ENCODE results near the gene PCDHA9.
"Not testable (repeated sequence)": the region's sequence is repeated elsewhere in the genome, so short reads cannot be mapped to it uniquely, and the experiment has no call there.

PCDHA9 gene

DNA sequence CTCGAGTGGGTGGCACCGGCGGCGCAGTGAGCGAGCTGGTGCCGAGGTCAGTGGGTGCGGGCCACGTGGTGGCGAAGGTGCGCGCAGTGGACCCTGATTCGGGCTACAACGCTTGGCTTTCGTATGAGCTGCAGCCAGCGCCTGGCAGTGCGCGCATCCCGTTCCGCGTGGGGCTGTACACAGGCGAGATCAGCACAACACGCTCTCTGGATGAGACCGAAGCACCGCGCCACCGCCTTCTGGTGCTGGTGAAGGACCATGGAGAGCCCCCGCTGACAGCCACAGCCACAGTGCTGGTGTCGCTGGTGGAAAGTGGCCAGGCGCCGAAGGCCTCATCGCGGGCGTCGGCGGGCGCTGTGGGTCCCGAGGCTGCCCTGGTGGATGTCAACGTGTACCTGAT, 24.7 kb upstream of the PCDHA9 start:
- TF ChIP-seq POLR2AphosphoS5 (IDR thresholded peaks at IDR 0.05; ENCODE audit: low read depth, low read length) = no peak
- DNase-seq (ENCODE audit: insufficient read length) (no peak), FAIRE-seq (no peak)

DNA sequence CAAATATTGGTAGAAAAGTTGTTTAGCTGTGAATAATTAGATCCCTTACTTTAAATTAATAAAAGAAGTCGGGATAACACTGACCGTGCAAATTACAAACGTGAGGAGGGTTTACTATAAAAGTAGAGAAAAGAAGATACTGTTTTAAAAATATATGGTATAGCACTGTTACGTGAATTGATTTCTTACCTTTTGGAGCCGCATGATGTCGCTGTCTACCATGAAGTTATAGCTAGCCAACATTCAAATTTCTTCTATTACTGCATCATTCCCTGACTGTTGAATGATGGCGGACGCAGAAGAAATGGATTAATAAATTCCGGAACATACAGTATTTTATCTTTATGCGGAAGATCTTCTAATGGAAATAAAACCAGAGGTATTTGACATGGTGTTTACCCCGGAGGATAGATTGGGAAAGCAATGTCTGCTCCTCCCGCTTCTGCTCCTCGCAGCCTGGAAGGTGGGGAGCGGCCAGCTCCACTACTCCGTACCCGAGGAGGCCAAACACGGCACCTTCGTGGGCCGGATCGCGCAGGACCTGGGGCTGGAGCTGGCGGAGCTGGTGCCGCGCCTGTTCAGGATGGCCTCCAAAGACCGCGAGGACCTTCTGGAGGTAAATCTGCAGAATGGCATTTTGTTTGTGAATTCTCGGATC, 20.3 kb upstream of the PCDHA9 start, which contains the start of gene PCDHA6:
Gene PCDHA6 (plus strand): TSS at position 257 of the 658 bp plus-strand sequence. CDS start 132 bp downstream, at position 389.
- DNase-seq (ENCODE audit: insufficient read length) = no peak
- FAIRE-seq = no peak
- TF ChIP-seq POLR2AphosphoS5 (IDR thresholded peaks at IDR 0.05; ENCODE audit: low read depth, low read length) (no peak), POLR2A (IDR thresholded peaks at IDR 0.05; ENCODE audit: low read depth, low read length) (no peak), TAF1 (IDR thresholded peaks at IDR 0.05; ENCODE audit: borderline replicate concordance, low read depth, low read length) (no peak)

DNA sequence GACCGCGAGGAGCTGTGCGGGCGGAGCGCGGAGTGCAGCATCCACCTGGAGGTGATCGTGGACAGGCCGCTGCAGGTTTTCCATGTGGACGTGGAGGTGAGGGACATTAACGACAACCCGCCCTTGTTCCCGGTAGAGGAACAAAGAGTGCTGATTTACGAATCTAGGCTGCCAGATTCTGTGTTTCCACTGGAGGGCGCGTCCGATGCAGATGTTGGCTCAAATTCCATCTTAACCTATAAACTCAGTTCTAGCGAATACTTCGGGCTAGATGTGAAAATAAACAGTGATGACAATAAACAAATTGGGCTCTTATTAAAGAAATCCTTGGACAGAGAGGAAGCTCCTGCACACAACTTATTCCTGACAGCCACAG, 19.8 kb upstream of the PCDHA9 start:
- FAIRE-seq (no peak), DNase-seq (ENCODE audit: insufficient read length) (no peak)
- TF ChIP-seq POLR2A (IDR thresholded peaks at IDR 0.05; ENCODE audit: low read depth, low read length) (no peak), POLR2AphosphoS5 (IDR thresholded peaks at IDR 0.05; ENCODE audit: low read depth, low read length) (no peak), TAF1 (IDR thresholded peaks at IDR 0.05; ENCODE audit: borderline replicate concordance, low read depth, low read length) (no peak)

DNA sequence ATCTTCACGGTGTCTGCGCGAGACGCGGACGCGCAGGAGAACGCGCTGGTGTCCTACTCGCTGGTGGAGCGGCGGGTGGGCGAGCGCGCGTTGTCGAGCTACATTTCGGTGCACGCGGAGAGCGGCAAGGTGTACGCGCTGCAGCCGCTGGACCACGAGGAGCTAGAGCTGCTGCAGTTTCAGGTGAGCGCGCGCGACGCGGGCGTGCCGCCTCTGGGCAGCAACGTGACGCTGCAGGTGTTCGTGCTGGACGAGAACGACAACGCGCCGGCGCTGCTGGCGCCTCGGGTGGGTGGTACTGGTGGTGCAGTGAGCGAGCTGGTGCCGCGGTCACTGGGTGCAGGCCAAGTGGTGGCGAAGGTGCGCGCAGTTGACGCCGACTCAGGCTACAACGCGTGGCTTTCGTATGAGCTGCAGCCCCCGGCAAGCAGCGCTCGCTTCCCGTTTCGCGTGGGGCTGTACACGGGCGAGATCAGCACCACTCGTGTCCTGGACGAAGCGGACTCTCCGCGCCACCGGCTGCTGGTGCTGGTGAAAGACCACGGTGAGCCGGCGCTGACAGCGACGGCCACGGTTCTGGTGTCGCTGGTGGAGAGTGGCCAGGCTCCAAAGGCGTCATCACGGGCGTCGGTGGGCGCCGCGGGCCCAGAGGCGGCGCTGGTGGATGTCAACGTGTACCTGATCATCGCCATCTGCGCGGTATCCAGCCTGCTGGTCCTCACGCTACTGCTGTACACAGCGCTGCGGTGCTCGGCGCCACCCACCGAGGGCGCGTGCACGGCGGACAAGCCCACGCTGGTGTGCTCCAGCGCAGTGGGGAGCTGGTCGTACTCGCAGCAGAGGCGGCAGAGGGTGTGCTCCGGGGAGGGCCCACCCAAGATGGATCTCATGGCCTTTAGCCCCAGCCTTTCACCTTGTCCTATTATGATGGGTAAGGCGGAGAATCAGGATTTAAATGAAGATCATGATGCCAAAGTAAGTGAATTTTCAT, 18.4 kb upstream of the PCDHA9 start:
- FAIRE-seq; DNase-seq (ENCODE audit: insufficient read length): not testable (repeated sequence)

DNA sequence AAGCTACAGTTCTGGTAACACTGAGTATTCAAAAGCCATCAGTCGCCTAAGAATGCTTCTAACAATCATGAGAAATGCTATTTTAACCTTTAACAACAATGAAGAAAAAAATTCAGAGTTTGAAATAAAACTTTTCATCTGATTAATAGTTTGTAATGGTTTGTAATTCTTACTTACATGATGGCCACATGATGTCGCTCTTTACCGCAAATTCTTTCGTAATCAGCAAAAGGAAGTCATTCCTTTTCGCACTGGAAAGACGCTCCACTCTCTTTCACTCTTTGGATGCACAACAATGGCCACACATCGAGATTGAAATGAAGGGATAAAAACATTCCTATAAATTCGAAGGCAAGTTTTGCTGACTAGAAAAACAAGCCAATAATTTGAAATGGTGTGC, 14.2 kb upstream of the PCDHA9 start, which contains the start of gene PCDHA7:
Gene PCDHA7 (plus strand): TSS at position 277 of the 400 bp plus-strand sequence. CDS start 115 bp downstream, at position 392.
- DNase-seq (ENCODE audit: insufficient read length) (no peak), FAIRE-seq (no peak)
- TF ChIP-seq POLR2A (IDR thresholded peaks at IDR 0.05; ENCODE audit: low read depth, low read length) (no peak), TAF1 (IDR thresholded peaks at IDR 0.05; ENCODE audit: borderline replicate concordance, low read depth, low read length) (no peak), POLR2AphosphoS5 (IDR thresholded peaks at IDR 0.05; ENCODE audit: low read depth, low read length) (no peak)

DNA sequence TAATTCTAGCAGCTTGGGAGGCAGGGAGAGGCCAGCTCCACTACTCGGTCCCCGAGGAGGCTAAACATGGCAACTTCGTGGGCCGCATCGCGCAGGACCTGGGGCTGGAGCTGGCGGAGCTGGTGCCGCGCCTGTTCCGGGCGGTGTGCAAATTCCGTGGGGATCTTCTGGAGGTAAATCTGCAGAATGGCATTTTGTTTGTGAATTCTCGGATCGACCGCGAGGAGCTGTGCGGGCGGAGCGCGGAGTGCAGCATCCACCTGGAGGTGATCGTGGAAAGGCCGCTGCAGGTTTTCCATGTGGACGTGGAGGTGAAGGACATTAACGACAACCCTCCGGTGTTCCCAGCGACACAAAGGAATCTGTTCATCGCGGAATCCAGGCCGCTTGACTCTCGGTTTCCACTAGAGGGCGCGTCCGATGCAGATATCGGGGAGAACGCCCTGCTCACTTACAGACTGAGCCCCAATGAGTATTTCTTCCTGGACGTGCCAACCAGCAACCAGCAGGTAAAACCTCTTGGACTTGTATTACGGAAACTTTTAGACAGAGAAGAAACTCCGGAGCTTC, 13.7 kb upstream of the PCDHA9 start:
- FAIRE-seq; DNase-seq (ENCODE audit: insufficient read length): not testable (repeated sequence)

DNA sequence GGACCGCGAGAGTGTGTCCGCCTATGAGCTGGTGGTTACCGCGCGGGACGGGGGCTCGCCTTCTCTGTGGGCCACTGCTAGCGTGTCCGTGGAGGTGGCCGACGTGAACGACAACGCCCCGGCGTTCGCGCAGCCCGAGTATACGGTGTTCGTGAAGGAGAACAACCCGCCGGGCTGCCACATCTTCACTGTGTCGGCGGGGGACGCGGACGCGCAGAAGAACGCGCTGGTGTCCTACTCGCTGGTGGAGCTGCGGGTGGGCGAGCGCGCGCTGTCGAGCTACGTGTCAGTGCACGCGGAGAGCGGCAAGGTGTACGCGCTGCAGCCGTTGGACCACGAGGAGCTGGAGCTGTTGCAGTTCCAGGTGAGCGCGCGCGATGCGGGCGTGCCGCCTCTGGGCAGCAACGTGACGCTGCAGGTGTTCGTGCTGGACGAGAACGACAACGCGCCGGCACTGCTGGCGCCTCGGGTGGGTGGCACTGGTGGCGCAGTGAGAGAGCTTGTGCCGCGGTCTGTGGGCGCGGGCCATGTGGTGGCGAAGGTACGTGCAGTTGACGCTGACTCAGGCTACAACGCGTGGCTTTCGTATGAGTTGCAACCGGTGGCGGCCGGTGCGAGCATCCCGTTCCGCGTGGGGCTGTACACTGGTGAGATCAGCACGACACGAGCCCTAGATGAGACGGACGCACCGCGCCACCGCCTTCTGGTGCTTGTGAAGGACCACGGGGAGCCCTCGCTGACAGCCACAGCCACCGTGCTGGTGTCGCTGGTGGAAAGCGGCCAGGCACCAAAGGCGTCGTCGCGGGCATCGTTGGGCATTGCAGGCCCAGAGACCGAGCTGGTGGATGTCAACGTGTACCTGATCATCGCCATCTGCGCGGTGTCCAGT, 12.3 kb upstream of the PCDHA9 start:
- no peak for TF ChIP-seq TAF1 (IDR thresholded peaks at IDR 0.05; ENCODE audit: borderline replicate concordance, low read depth, low read length)
- no peak for TF ChIP-seq POLR2A (IDR thresholded peaks at IDR 0.05; ENCODE audit: low read depth, low read length)
- no peak for TF ChIP-seq POLR2AphosphoS5 (IDR thresholded peaks at IDR 0.05; ENCODE audit: low read depth, low read length)
- DNase-seq (ENCODE audit: insufficient read length) (no peak), FAIRE-seq (no peak)

DNA sequence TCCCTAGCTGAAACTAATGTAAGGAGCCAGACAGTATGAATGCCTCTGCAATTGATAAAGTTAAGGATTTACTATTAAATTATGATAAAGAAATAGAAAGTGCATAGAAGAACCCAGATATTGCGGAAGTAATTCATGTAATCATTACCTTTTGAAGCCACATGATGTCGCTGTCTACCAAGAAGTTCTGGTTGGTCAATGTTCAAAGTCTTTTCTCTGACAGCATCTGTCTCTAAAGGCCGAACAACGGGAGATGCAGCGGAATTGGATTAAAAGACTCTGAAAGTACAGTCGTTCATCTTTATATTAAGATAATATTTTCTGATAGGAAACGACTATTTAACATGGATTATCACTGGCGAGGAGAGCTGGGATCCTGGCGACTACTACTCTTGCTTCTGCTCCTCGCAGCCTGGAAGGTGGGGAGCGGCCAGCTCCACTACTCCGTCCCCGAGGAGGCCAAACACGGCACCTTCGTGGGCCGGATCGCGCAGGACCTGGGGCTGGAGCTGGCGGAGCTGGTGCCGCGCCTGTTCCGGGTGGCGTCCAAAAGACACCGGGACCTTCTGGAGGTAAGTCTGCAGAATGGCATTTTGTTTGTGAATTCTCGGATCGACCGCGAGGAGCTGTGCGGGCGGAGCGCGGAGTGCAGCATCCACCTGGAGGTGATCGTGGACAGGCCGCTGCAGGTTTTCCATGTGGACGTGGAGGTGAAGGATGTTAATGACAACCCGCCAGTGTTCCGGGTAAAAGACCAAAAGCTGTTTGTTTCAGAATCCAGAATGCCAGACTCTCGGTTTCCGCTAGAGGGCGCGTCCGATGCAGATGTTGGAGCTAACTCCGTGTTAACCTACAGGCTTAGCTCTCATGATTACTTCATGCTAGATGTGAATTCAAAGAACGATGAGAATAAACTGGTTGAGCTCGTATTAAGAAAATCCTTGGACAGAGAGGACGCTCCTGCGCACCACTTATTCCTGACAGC, 6.9 kb upstream of the PCDHA9 start, which contains the start of gene PCDHA8:
Gene PCDHA8 (plus strand): TSS at position 210 of the 985 bp plus-strand sequence. CDS start 135 bp downstream, at position 345.
- no peak for FAIRE-seq
- no peak for TF ChIP-seq POLR2A (IDR thresholded peaks at IDR 0.05; ENCODE audit: low read depth, low read length)
- TF ChIP-seq POLR2AphosphoS5 (IDR thresholded peaks at IDR 0.05; ENCODE audit: low read depth, low read length) = no peak
- no peak for TF ChIP-seq TAF1 (IDR thresholded peaks at IDR 0.05; ENCODE audit: borderline replicate concordance, low read depth, low read length)
- DNase-seq (ENCODE audit: insufficient read length) = no peak

DNA sequence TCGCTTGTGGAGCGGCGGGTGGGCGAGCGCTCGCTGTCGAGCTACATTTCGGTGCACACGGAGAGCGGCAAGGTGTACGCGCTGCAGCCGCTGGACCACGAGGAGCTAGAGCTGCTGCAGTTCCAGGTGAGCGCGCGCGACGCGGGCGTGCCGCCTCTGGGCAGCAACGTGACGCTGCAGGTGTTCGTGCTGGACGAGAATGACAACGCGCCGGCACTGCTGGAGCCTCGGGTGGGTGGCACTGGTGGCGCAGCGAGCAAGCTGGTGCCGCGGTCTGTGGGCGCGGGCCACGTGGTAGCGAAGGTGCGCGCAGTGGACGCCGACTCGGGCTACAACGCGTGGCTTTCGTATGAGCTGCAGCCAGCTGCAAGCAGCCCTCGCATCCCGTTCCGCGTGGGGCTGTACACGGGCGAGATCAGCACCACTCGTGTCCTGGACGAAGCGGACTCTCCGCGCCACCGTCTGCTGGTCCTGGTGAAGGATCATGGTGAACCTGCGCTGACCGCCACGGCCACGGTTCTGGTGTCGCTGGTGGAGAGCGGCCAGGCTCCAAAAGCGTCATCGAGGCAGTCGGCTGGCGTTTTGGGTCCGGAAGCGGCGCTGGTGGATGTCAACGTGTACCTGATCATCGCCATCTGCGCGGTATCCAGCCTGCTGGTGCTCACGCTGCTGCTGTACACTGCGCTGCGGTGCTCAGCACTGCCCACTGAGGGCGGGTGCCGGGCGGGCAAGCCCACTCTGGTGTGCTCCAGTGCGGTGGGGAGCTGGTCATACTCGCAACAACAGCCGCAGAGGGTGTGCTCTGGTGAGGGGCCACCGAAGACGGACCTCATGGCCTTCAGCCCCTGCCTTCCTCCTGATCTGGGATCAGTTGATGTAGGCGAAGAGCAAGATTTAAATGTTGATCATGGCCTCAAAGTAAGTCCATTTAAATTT, 5.1 kb upstream of the PCDHA9 start:
- TF ChIP-seq TAF1 (IDR thresholded peaks at IDR 0.05; ENCODE audit: borderline replicate concordance, low read depth, low read length) (no peak), POLR2A (IDR thresholded peaks at IDR 0.05; ENCODE audit: low read depth, low read length) (no peak), POLR2AphosphoS5 (IDR thresholded peaks at IDR 0.05; ENCODE audit: low read depth, low read length) (no peak)
- FAIRE-seq = no peak
- no peak for DNase-seq (ENCODE audit: insufficient read length)

DNA sequence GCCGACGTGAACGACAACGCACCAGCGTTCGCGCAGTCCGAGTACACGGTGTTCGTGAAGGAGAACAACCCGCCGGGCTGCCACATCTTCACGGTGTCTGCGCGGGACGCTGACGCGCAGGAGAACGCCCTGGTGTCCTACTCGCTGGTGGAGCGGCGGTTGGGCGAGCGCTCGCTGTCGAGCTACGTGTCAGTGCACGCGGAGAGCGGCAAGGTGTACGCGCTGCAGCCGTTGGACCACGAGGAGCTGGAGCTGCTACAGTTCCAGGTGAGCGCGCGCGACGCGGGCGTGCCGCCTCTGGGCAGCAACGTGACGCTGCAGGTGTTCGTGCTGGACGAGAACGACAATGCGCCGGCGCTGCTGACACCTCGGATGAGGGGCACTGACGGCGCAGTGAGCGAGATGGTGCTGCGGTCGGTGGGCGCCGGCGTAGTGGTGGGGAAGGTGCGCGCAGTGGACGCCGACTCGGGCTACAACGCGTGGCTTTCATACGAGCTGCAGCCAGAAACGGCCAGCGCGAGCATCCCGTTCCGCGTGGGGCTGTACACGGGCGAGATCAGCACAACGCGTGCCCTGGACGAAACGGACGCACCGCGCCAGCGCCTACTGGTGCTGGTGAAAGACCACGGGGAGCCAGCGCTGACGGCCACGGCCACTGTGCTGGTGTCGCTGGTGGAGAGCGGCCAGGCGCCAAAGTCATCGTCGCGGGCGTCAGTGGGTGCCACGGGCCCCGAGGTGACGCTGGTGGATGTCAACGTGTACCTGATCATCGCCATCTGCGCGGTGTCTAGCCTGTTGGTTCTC, 1.9 kb downstream of the PCDHA9 start:
- not testable (repeated sequence) for DNase-seq (ENCODE audit: insufficient read length); FAIRE-seq
